ENCODE measurements around the gene C14orf93.
A peak's percentile ranks its signal among the peaks of the same experiment; 100 is the strongest.

GRCh38 chr14:22986508-22987054 lies 23.4 kb downstream of the C14orf93 start:
- TF ChIP-seq CTCF (IDR thresholded peaks at IDR 0.05) (peak; percentile 87 to 95 (median 93)), POLR2A (IDR thresholded peaks at IDR 0.05) (no peak)

Measured in breast epithelium (tissue), 3 donors.